ENCODE data around the gene MRGPRF. TPM values are rescaled to one million over a fixed set of nuclear protein-coding genes. Genes with fewer than 3 reads are reported as not detected.

The MRGPRF gene
- total RNA-seq, 1 donor from 2014 or later = 2.9 TPM

DNA sequence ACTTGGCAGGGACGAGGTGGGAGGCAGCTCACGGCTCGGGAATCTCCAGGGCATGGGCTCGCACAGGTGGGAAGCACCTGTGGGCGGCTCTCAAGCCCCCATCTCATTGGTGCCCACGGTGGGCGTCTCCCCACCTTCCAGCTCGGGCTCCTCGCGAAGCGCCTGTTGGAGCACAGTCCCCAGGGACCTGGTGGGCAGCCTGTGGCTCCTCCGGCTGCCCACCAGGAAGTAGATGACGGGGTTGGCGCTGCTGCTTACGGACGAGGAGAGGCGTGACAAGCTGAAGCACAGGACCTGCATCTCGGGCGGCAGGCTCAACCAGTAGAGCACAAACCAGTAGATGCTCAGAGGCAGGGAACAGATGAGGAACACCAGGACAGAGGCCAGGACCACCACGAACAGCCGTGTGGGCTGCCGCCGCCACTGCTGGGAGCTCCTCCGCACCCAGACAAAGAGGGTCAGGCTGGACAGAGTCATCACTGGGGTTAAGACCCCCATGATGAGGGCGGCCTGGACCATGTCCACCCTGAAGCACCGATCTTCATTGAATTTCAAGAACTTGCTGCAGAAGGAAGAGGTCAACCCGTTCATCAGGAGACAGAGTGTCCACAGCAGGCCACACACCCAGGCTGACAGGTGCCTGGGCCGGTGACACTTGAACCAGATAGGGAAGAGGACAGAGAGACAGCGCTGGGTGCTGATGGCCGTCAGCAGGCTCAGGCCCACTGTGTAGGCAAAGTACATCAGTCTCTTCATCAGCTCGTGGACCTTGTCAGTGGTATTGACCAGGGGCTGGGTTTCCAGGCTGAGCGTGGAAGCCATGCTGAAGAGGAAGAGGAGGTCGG lies 32.9 kb downstream of the MRGPRF start:
- no peak for DNase-seq (ENCODE audit: low read depth)
- no peak overlapping the region for H3K4me3 ChIP-seq (ENCODE audit: low read depth, low read length)
- TF ChIP-seq, protein P1, sequence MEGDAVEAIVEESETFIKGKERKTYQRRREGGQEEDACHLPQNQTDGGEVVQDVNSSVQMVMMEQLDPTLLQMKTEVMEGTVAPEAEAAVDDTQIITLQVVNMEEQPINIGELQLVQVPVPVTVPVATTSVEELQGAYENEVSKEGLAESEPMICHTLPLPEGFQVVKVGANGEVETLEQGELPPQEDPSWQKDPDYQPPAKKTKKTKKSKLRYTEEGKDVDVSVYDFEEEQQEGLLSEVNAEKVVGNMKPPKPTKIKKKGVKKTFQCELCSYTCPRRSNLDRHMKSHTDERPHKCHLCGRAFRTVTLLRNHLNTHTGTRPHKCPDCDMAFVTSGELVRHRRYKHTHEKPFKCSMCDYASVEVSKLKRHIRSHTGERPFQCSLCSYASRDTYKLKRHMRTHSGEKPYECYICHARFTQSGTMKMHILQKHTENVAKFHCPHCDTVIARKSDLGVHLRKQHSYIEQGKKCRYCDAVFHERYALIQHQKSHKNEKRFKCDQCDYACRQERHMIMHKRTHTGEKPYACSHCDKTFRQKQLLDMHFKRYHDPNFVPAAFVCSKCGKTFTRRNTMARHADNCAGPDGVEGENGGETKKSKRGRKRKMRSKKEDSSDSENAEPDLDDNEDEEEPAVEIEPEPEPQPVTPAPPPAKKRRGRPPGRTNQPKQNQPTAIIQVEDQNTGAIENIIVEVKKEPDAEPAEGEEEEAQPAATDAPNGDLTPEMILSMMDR (conservative IDR thresholded peaks at IDR 0.05; ENCODE audit: low read depth, low read length) = no peak

DNA sequence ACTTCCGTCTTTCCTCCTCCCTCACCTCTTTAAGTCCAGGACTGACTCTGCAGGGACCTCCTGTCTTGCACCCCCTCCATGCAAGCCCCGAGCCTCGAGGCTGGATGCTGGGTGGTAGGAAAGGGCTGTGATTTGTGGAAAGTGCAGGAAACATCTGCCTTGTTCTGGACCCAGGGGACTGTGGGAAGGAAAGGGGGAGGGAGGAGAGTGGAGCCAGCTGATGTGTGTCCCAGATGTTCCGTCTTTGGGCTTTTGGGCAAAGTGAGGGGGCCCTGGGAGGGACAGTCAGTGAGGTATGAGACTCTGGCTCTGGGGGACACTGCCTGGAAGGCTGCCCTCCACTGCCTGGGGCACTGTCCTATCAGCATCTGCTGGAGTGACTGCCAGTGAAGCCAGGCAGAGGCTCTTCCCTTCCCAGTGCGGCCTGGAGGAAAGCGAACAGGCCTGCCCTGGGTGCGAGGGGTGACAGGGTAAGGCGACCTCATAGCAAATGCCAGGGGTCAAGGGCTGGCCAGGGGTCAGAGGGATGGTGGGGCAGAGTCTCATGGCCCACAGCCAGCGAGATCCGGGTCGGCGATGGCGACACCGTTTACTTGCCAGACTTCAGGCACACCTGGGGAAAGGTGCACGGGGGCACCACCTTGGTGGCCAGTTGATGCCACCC lies 34.0 kb downstream of the MRGPRF start:
- no peak for DNase-seq (ENCODE audit: low read depth)
- TF ChIP-seq, protein P1 (conservative IDR thresholded peaks at IDR 0.05; ENCODE audit: low read depth, low read length) = no peak
- H3K4me3 ChIP-seq (ENCODE audit: low read depth, low read length) = no peak overlapping the region

DNA sequence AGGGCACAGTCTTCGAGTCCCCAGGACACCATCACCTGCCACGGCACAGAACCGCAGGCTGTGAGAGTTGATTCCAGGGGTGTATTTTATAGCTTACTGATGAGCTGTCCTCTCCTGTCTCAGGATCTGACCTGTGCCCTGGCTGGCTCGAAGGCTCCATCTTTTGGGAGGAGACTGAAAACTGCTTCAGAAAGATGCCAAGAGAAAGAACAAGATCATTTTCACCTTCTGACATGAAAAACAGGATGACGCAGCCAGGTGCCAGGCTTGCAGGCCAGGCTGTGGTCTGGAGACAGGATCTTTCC lies 34.5 kb downstream of the MRGPRF start:
- DNase-seq (ENCODE audit: low read depth) = no peak
- TF ChIP-seq, protein P1 (conservative IDR thresholded peaks at IDR 0.05; ENCODE audit: low read depth, low read length) = no peak
- no peak overlapping the region for H3K4me3 ChIP-seq (ENCODE audit: low read depth, low read length)

DNA sequence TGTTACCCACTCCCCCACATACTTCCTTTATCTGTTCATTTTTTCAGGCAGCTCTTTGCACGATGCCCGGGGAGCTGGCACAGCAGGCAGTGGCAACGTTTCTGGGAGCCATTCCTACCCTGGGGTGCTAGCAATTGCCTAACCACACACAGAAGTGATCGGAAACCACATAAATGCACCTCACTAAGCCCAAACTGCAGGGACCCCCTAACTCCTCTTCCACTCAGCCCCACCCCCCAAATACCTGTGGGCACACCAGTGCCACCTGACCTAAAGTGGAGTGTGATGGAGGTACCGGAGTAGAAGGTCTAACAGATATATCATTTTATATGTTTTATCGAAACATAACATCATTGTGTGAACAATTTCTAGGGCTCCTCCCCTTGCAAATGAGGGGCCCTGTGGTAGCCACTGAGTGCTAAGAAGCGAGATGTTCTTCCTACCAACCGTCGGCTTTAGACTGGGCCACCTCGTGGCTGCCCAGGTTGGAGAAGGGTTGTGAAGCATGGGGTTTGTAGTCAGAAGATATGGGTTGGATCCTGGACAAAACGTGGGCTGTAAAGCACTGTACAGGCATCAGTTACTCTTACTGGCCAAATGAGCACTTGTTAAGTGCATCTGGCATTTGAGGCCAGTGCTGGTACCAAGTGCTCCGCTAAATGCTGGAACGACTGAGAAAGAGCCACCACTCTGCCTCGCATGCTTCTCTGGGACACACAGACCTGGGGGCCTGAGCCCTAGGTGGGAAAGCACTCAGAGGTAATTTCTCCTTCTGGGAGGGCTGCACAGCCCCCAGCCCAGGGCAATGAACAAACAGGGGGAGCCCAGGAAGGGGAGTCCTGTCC lies 35.0 kb downstream of the MRGPRF start:
- DNase-seq (ENCODE audit: low read depth) = no peak
- TF ChIP-seq, protein P1 (conservative IDR thresholded peaks at IDR 0.05; ENCODE audit: low read depth, low read length) = no peak
- H3K4me3 ChIP-seq (ENCODE audit: low read depth, low read length) = no peak overlapping the region

- H3K4me3 ChIP-seq (ENCODE audit: low read depth, low read length) = no peak overlapping the region
- TF ChIP-seq, protein P1 (conservative IDR thresholded peaks at IDR 0.05; ENCODE audit: low read depth, low read length) = no peak
- no peak for DNase-seq (ENCODE audit: low read depth)
These were observed 36.5 kb downstream of the MRGPRF start for GRCh38 chr11:68976563-68976962.

DNA sequence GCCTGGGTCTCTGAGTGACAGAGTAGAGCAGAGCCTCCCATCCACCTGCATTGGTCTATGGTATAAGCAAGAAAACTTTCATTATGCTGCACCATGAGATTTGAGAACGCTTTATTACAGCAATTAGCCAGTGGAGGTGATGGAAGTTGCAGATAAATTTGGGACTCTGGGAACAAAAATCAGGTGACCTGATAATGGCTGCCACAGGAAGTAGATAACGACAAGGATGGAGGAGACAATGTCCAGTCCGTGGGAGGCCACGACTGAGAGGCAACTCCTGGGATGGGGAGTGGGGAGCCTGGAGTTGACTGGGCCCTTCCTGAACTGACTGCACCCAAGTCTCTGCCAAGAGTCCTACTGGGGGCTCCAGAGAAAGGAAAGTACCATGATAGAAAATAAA lies 37.0 kb downstream of the MRGPRF start:
- no peak for DNase-seq (ENCODE audit: low read depth)
- TF ChIP-seq, protein P1 (conservative IDR thresholded peaks at IDR 0.05; ENCODE audit: low read depth, low read length) = no peak
- H3K4me3 ChIP-seq (ENCODE audit: low read depth, low read length) = no peak overlapping the region

Data from epithelial cell of proximal tubule (primary cell).